ENCODE data around the gene DIDO1. TPM values are rescaled to one million over a fixed set of nuclear protein-coding genes. Genes with fewer than 3 reads are reported as not detected.

DIDO1 gene
- total RNA-seq, 1 experiment from 2014 or later: 120 TPM

GRCh38 chr20:62949962-62950361 is 23.7 kb upstream of the DIDO1 start:
- no peaks in the 10 kb centered on the region for H3K27me3 ChIP-seq (replicated peaks; ENCODE audit: control insufficient read depth, insufficient read depth, low read length)
- H3K4me1 ChIP-seq: peaks cover 31% of the 10 kb centered on the region
- no peak for TF ChIP-seq CTCF (IDR thresholded peaks at IDR 0.05; ENCODE audit: insufficient read depth in 1 of 2, low read depth in 1 of 2, low read length in 1 of 2, severe bottlenecking in 1 of 2, unreplicated experiment in 1 of 2)
- Mint-ChIP-seq H3K9me3 (ENCODE audit: unreplicated experiment) (peaks cover 14% of the 10 kb centered on the region), H3K4me1 (ENCODE audit: low read depth, unreplicated experiment) (peaks cover 20% of the 10 kb centered on the region), H3K27me3 (ENCODE audit: insufficient read depth, unreplicated experiment) (no peaks in the 10 kb centered on the region), H3K4me3 (ENCODE audit: unreplicated experiment) (no peak overlapping the region), H3K27ac (ENCODE audit: unreplicated experiment) (peak overlapping the region; percentile 40), H3K36me3 (ENCODE audit: insufficient read depth, unreplicated experiment) (peaks cover 90% of the 10 kb centered on the region)
- no peak overlapping the region for H3K4me3 ChIP-seq (ENCODE audit: low read depth, low read length)
- ChIA-PET POLR2A (interaction anchor here (1.2 kb wide), 1 partner anchor 12 kb away, joined by 9 read pairs; the partner anchor contains the start of gene GID8), CTCF (interaction anchor here (0.7 to 1.2 kb wide), 2 partner anchors 23 to 49 kb away, joined by 3 to 4 read pairs; no protein-coding TSS in a partner anchor)
- H3K9me3 ChIP-seq: no peaks in the 10 kb centered on the region
- H3K36me3 ChIP-seq (ENCODE audit: control insufficient read depth, insufficient read depth, low read length): peaks cover 21% of the 10 kb centered on the region
- BruUV-seq (replicated peaks): no TSS peak
- intact Hi-C loops (cut with micrococcal nuclease; ENCODE audit: unreplicated experiment): no loop called here
- peak in 1 of 2 experiments; percentile 40 for DNase-seq

- H3K4me3 ChIP-seq (ENCODE audit: low read depth, low read length): no peak overlapping the region
- H3K4me1 ChIP-seq: peaks cover 25% of the 10 kb centered on the region
- no peaks in the 10 kb centered on the region for H3K27me3 ChIP-seq (replicated peaks; ENCODE audit: control insufficient read depth, insufficient read depth, low read length)
- intact Hi-C loops (cut with micrococcal nuclease; ENCODE audit: unreplicated experiment): no loop called here
- Mint-ChIP-seq H3K4me1 (ENCODE audit: low read depth, unreplicated experiment) (peaks cover 14% of the 10 kb centered on the region), H3K27me3 (ENCODE audit: insufficient read depth, unreplicated experiment) (no peaks in the 10 kb centered on the region), H3K36me3 (ENCODE audit: insufficient read depth, unreplicated experiment) (peaks cover 93% of the 10 kb centered on the region), H3K27ac (ENCODE audit: unreplicated experiment) (peak overlapping the region; percentile 50), H3K4me3 (ENCODE audit: unreplicated experiment) (no peak overlapping the region), H3K9me3 (ENCODE audit: unreplicated experiment) (peaks cover 14% of the 10 kb centered on the region)
- no peak for TF ChIP-seq CTCF (IDR thresholded peaks at IDR 0.05; ENCODE audit: insufficient read depth in 1 of 2, low read depth in 1 of 2, low read length in 1 of 2, severe bottlenecking in 1 of 2, unreplicated experiment in 1 of 2)
- CTCF ChIA-PET: interaction anchor here (1.2 kb wide), 1 partner anchor 23 kb away, joined by 3 read pairs; no protein-coding TSS in a partner anchor
- DNase-seq: peak in 1 of 2 experiments; percentile 27
- BruUV-seq (replicated peaks): no TSS peak
- H3K36me3 ChIP-seq (ENCODE audit: control insufficient read depth, insufficient read depth, low read length): peaks cover 25% of the 10 kb centered on the region
- POLR2A ChIA-PET: interaction anchor here (1.2 kb wide), 1 partner anchor 12 kb away, joined by 9 read pairs; the partner anchor contains the start of gene GID8
- H3K9me3 ChIP-seq: no peaks in the 10 kb centered on the region
These were observed 23.0 kb upstream of the DIDO1 start for GRCh38 chr20:62949153-62949821.

GRCh38 chr20:62947532-62948300 is 21.4 kb upstream of the DIDO1 start:
- intact Hi-C loops (cut with micrococcal nuclease; ENCODE audit: unreplicated experiment): no loop called here
- Mint-ChIP-seq H3K9me3 (ENCODE audit: unreplicated experiment) (peaks cover 14% of the 10 kb centered on the region), H3K4me1 (ENCODE audit: low read depth, unreplicated experiment) (peaks cover 5% of the 10 kb centered on the region), H3K4me3 (ENCODE audit: unreplicated experiment) (no peak overlapping the region), H3K36me3 (ENCODE audit: insufficient read depth, unreplicated experiment) (peaks cover 98% of the 10 kb centered on the region), H3K27ac (ENCODE audit: unreplicated experiment) (no peak overlapping the region), H3K27me3 (ENCODE audit: insufficient read depth, unreplicated experiment) (no peaks in the 10 kb centered on the region)
- no peaks in the 10 kb centered on the region for H3K27me3 ChIP-seq (replicated peaks; ENCODE audit: control insufficient read depth, insufficient read depth, low read length)
- TF ChIP-seq CTCF (IDR thresholded peaks at IDR 0.05; ENCODE audit: insufficient read depth in 1 of 2, low read depth in 1 of 2, low read length in 1 of 2, severe bottlenecking in 1 of 2, unreplicated experiment in 1 of 2): no peak
- H3K4me1 ChIP-seq: peaks cover 11% of the 10 kb centered on the region
- CTCF ChIA-PET: interaction anchor here (0.6 to 1.0 kb wide), 2 partner anchors 47 to 125 kb away, joined by 3 read pairs; no protein-coding TSS in a partner anchor
- POLR2A ChIA-PET: interaction anchor here (0.6 to 0.9 kb wide), 3 partner anchors 9 to 61 kb away, joined by 3 to 5 read pairs (median 4); partner anchors contain the start of gene GID8
- no TSS peak for BruUV-seq (replicated peaks)
- H3K4me3 ChIP-seq (ENCODE audit: low read depth, low read length): no peak overlapping the region
- peaks cover 29% of the 10 kb centered on the region for H3K36me3 ChIP-seq (ENCODE audit: control insufficient read depth, insufficient read depth, low read length)
- no peaks in the 10 kb centered on the region for H3K9me3 ChIP-seq
- DNase-seq: peak in 1 of 2 experiments; percentile 22

All from Caco-2 (cell line).